CD14-positive monocyte (primary cell): ENCODE measurements around the gene CELSR1. TPM values are rescaled to one million over a fixed set of nuclear protein-coding genes. Genes with fewer than 3 reads are reported as not detected.
"Not testable (repeated sequence)": the region's sequence is repeated elsewhere in the genome, so short reads cannot be mapped to it uniquely, and the experiment has no call there.

Source experiments
- DNase-seq, 3 donors: peaks; one replicate each; pipeline ENCODE4 v3.0.0-alpha.2; 2011 to 2022
- H2AFZ ChIP-seq: 2 replicates; pipeline ENCODE4 v1.6.0; 2012; ENCODE audit warnings: mild to moderate bottlenecking, low read depth, low read length, inconsistent platforms; ENCODE audit not compliant: insufficient read depth, poor library complexity, severe bottlenecking
- H3K27ac ChIP-seq, 2 donors: 1 replicate in 1 of 2; 2 replicates in 1 of 2; pipeline ENCODE4 v1.5.1; 2012 to 2013; ENCODE audit warnings: low read length in 2 of 2, control low read depth in 1 of 2, inconsistent platforms in 1 of 2, low read depth in 1 of 2, mild to moderate bottlenecking in 1 of 2
- H3K27me3 ChIP-seq, 2 donors: one replicate each; pipeline versions ENCODE4 v1.6.0 to v1.6.1; 2011 to 2013; ENCODE audit warnings: low read length in 2 of 2; ENCODE audit not compliant: control insufficient read depth in 2 of 2, insufficient read depth in 2 of 2
- H3K36me3 ChIP-seq, 2 donors: replicated peaks in 1 of 2; 1 replicate in 1 of 2; 2 replicates in 1 of 2; pipeline versions ENCODE4 v1.5.1 to v1.6.1; 2012 to 2013; ENCODE audit warnings: low read length in 2 of 2, control low read depth in 1 of 2, inconsistent platforms in 1 of 2, mild to moderate bottlenecking in 1 of 2; ENCODE audit not compliant: insufficient read depth in 2 of 2, control insufficient read depth in 1 of 2
- H3K4me1 ChIP-seq, 2 donors: 1 replicate in 1 of 2; 2 replicates in 1 of 2; pipeline versions ENCODE4 v1.5.1 to v1.6.1; 2012 to 2013; ENCODE audit warnings: low read length in 2 of 2, control low read depth in 1 of 2, inconsistent platforms in 1 of 2, mild to moderate bottlenecking in 1 of 2, moderate library complexity in 1 of 2; ENCODE audit not compliant: insufficient read depth in 2 of 2, control insufficient read depth in 1 of 2
- H3K4me2 ChIP-seq: replicated peaks from 2 replicates; pipeline ENCODE3; 2012; ENCODE audit warnings: low read length, moderate library complexity, mild to moderate bottlenecking; ENCODE audit not compliant: poor library complexity, severe bottlenecking; ENCODE audit errors: extremely low read depth
- H3K4me3 ChIP-seq, 3 experiments: fragments of 200-600 bp in 1 of 3; sonication (generic) in 1 of 3; replicated peaks in 1 of 3; 1 replicate in 2 of 3; 2 replicates in 1 of 3; pipeline ENCODE4 v1.5.1; 2011 to 2013; ENCODE audit warnings: low read length in 3 of 3, mild to moderate bottlenecking in 3 of 3, control low read depth in 2 of 3, low read depth in 2 of 3, inconsistent platforms in 1 of 3, moderate library complexity in 1 of 3
- H3K79me2 ChIP-seq: 2 replicates; pipeline ENCODE4 v1.6.0; 2012; ENCODE audit warnings: mild to moderate bottlenecking, control low read depth, inconsistent platforms, low read length, moderate library complexity; ENCODE audit not compliant: insufficient read depth
- H3K9ac ChIP-seq: 2 replicates; pipeline ENCODE4 v1.6.0; 2017; ENCODE audit warnings: low read length, mild to moderate bottlenecking; ENCODE audit not compliant: insufficient read depth, poor library complexity, severe bottlenecking
- H3K9me3 ChIP-seq, 2 donors: replicated peaks in 1 of 2; 1 replicate in 1 of 2; 2 replicates in 1 of 2; pipeline versions ENCODE4 v1.5.1 to v1.6.1; 2012 to 2013; ENCODE audit warnings: low read length in 2 of 2, control low read depth in 1 of 2; ENCODE audit not compliant: control insufficient read depth in 1 of 2, insufficient read depth in 1 of 2
- H4K20me1 ChIP-seq: 2 replicates; pipeline ENCODE4 v1.6.0; 2012; ENCODE audit warnings: mild to moderate bottlenecking, low read length, control low read depth, moderate library complexity; ENCODE audit not compliant: insufficient read depth
- H3K27ac Mint-ChIP-seq, 7 donors: one replicate each; pipeline ENCODE4 v1.8.0; 2020; ENCODE audit warnings: mild to moderate bottlenecking in 7 of 7, mixed read lengths in 7 of 7, moderate library complexity in 6 of 7, inconsistent platforms in 2 of 7
- H3K27me3 Mint-ChIP-seq, 3 donors: one replicate each; pipeline ENCODE4 v1.8.0; 2021 to 2022; ENCODE audit warnings: low read depth in 3 of 3, mild to moderate bottlenecking in 3 of 3, mixed read lengths in 3 of 3, moderate library complexity in 3 of 3, inconsistent platforms in 1 of 3
- H3K36me3 Mint-ChIP-seq, 2 donors: one replicate each; pipeline ENCODE4 v1.8.0; 2020; ENCODE audit warnings: mixed read lengths in 2 of 2, inconsistent platforms in 1 of 2, mild to moderate bottlenecking in 1 of 2
- H3K4me1 Mint-ChIP-seq: one replicate; pipeline ENCODE4 v1.8.0; 2020; ENCODE audit warnings: mild to moderate bottlenecking, mixed read lengths
- H3K4me3 Mint-ChIP-seq, 2 donors: one replicate each; pipeline ENCODE4 v1.8.0; 2020; ENCODE audit warnings: mild to moderate bottlenecking in 2 of 2, mixed read lengths in 2 of 2, moderate library complexity in 1 of 2
- H3K9me3 Mint-ChIP-seq, 7 donors: one replicate each; pipeline ENCODE4 v1.8.0; 2020 to 2022; ENCODE audit warnings: mixed read lengths in 7 of 7, mild to moderate bottlenecking in 6 of 7, moderate library complexity in 6 of 7, inconsistent platforms in 2 of 7
- WGBS: methylation state at CpG from one replicate; pipeline ENCODE4 v1.1.5; 2013; ENCODE audit warnings: missing lambda C conversion rate; ENCODE audit not compliant: insufficient coverage; 5-methylcytosine and 5-hydroxymethylcytosine counted together
- intact Hi-C, 2 donors: fragments of 100-400 bp; cut with micrococcal nuclease; formaldehyde crosslinking; loops; one replicate each; pipeline versions ENCODE4 v1.15.0 to v1.15.1; 2023
- polyA plus RNA-seq, 3 donors: library from polyadenylated mRNA; depleted of rRNA in 1 of 3; unstranded in 2 of 3; stranded (reverse) in 1 of 3; fragments of 300-500 nt in 2 of 3; fragments of >200 nt in 1 of 3; fragmentation: Illumina TruSeq in 2 of 3; gene quantifications; 1 replicate in 2 of 3; 2 replicates in 1 of 3; pipeline ENCODE4 v1.2.3, GENCODE V29; 2012 to 2021
- TF ChIP-seq, protein P1 (sequence below): fragments of 200-600 bp; IDR thresholded peaks from one replicate; pipeline ENCODE4 v1.8.0; 2022; ENCODE audit warnings: antibody characterized with exemption, mild to moderate bottlenecking

Gene CELSR1
- polyA plus RNA-seq, 3 donors: 0.16 TPM; not detected in 2

DNA sequence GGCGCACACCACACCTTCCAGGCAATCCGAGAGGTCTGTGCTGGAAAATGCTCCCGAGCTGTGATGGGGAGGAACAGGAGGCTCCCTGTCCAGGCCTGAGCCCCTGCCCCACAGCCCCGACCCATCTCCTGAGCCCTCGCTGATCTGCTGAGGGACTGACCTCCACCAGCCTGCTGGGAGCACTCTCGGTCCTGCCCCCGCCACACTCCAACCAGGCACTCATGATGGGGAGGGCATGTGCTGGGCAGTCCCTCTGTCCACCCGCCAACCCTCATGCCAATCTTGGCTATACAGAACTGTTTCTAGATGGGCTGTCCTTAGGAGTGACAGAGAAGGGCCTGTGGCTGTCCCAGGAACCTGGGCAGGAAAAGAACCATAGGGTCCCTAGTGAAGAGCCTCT, 131.1 kb downstream of the CELSR1 start:
- no peak overlapping the region for H3K27ac ChIP-seq
- Mint-ChIP-seq H3K27ac (no peak overlapping the region), H3K4me1 (no peaks in the 10 kb centered on the region), H3K9me3 (no peaks in the 10 kb centered on the region), H3K4me3 (no peak overlapping the region), H3K27me3 (peaks cover 0 to 4% (median 0%) of the 10 kb centered on the region in 3 donors), H3K36me3 (no peaks in the 10 kb centered on the region)
- TF ChIP-seq, protein P1, sequence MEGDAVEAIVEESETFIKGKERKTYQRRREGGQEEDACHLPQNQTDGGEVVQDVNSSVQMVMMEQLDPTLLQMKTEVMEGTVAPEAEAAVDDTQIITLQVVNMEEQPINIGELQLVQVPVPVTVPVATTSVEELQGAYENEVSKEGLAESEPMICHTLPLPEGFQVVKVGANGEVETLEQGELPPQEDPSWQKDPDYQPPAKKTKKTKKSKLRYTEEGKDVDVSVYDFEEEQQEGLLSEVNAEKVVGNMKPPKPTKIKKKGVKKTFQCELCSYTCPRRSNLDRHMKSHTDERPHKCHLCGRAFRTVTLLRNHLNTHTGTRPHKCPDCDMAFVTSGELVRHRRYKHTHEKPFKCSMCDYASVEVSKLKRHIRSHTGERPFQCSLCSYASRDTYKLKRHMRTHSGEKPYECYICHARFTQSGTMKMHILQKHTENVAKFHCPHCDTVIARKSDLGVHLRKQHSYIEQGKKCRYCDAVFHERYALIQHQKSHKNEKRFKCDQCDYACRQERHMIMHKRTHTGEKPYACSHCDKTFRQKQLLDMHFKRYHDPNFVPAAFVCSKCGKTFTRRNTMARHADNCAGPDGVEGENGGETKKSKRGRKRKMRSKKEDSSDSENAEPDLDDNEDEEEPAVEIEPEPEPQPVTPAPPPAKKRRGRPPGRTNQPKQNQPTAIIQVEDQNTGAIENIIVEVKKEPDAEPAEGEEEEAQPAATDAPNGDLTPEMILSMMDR: no peak
- H3K4me1 ChIP-seq: no peaks in the 10 kb centered on the region
- H2AFZ ChIP-seq: no peak overlapping the region
- intact Hi-C loops: no loop called here
- H3K4me3 ChIP-seq: no peak overlapping the region
- no peaks in the 10 kb centered on the region for H3K79me2 ChIP-seq
- no peaks in the 10 kb centered on the region for H3K36me3 ChIP-seq
- H4K20me1 ChIP-seq: no peaks in the 10 kb centered on the region
- H3K9me3 ChIP-seq: no peaks in the 10 kb centered on the region
- no peak for DNase-seq
- 98% methylated on average over 6 of the region's 8 CpGs for WGBS
- no peaks in the 10 kb centered on the region for H3K27me3 ChIP-seq
- no peak overlapping the region for H3K4me2 ChIP-seq
- no peak overlapping the region for H3K9ac ChIP-seq

DNA sequence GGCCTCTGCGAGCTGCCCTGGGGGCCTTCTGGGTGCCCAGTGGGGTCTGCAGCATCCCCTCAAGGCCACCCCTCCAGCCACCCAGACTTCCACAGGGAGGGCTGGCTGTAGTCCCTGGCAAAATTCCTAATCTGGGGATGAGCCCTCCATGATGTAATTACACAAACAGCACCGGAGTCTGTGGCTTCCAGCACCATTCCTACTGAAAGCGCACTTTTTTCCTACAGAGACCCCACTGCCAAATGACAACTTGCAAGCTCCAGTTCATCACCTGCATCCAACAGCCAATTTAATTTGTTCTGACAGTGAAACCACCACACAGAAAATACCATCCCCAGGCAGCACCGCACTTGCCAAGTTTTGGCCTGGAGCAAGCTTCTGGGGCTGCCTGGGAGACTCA, 131.5 kb downstream of the CELSR1 start:
- TF ChIP-seq, protein P1: no peak
- no peaks in the 10 kb centered on the region for H3K4me1 Mint-ChIP-seq
- Histone ChIP-seq H3K4me2 (no peak overlapping the region), H3K36me3 (no peaks in the 10 kb centered on the region), H3K27me3 (no peaks in the 10 kb centered on the region), H3K9me3 (no peaks in the 10 kb centered on the region), H2AFZ (no peak overlapping the region), H3K4me3 (no peak overlapping the region), H3K79me2 (no peaks in the 10 kb centered on the region), H3K9ac (no peak overlapping the region), H4K20me1 (no peaks in the 10 kb centered on the region), H3K4me1 (no peaks in the 10 kb centered on the region), H3K27ac (no peak overlapping the region)
- H3K9me3 Mint-ChIP-seq: no peaks in the 10 kb centered on the region
- WGBS: 100% methylated on average over 4 of the region's 4 CpGs
- no peaks in the 10 kb centered on the region for H3K36me3 Mint-ChIP-seq
- peaks cover 0 to 4% (median 0%) of the 10 kb centered on the region in 3 donors for H3K27me3 Mint-ChIP-seq
- intact Hi-C loops: no loop called here
- H3K27ac Mint-ChIP-seq: no peak overlapping the region
- no peak for DNase-seq
- no peak overlapping the region for H3K4me3 Mint-ChIP-seq

DNA sequence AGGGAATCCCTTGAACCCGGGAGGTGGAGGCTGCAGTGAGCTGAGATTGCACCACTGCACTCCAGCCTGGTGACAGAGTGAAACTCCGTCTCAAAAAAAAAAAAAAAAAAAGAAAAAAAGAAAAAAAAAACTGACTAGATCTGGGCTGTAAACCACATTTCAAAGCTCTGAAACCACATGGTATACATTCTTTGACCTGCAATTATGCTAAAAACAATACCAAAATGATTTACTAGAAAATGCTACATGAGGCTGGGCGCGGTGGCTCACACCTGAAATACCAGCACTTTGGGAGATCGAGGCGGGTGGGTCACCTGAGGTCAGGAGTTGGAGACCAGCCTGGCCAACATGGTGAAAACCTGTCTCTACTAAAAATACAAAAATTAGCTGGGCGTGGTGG, 133.5 kb downstream of the CELSR1 start:
- not testable (repeated sequence) for H3K27ac Mint-ChIP-seq, H3K4me1 Mint-ChIP-seq

More for the DNA sequence above, 133.5 kb downstream of the CELSR1 start:
- H3K9ac ChIP-seq, H3K79me2 ChIP-seq, H2AFZ ChIP-seq, H3K4me3 Mint-ChIP-seq, DNase-seq, H3K27me3 ChIP-seq, H3K9me3 ChIP-seq, H3K27ac ChIP-seq, H3K9me3 Mint-ChIP-seq, H3K4me1 ChIP-seq, H3K4me3 ChIP-seq, intact Hi-C loops, H4K20me1 ChIP-seq, H3K27me3 Mint-ChIP-seq, H3K36me3 ChIP-seq, H3K4me2 ChIP-seq, H3K36me3 Mint-ChIP-seq: not testable (repeated sequence)
- WGBS: 93% methylated on average over 5 of the region's 7 CpGs
